ENCODE data around the gene MAP3K13. TPM values are rescaled to one million over a fixed set of nuclear protein-coding genes. Genes with fewer than 3 reads are reported as not detected.
"Not testable (repeated sequence)": the region's sequence is repeated elsewhere in the genome, so short reads cannot be mapped to it uniquely, and the experiment has no call there.

MAP3K13 gene
- total and polyA plus RNA-seq, 11 donors: 4.8 to 18.5 (median 11.0) TPM

GRCh38 chr3:185409957-185410356, 47.0 kb downstream of the MAP3K13 start:
- no peaks in the 10 kb centered on the region for H3K36me3 ChIP-seq
- intact Hi-C loops (cut with DNase I): no loop called here
- TF ChIP-seq, protein P1, sequence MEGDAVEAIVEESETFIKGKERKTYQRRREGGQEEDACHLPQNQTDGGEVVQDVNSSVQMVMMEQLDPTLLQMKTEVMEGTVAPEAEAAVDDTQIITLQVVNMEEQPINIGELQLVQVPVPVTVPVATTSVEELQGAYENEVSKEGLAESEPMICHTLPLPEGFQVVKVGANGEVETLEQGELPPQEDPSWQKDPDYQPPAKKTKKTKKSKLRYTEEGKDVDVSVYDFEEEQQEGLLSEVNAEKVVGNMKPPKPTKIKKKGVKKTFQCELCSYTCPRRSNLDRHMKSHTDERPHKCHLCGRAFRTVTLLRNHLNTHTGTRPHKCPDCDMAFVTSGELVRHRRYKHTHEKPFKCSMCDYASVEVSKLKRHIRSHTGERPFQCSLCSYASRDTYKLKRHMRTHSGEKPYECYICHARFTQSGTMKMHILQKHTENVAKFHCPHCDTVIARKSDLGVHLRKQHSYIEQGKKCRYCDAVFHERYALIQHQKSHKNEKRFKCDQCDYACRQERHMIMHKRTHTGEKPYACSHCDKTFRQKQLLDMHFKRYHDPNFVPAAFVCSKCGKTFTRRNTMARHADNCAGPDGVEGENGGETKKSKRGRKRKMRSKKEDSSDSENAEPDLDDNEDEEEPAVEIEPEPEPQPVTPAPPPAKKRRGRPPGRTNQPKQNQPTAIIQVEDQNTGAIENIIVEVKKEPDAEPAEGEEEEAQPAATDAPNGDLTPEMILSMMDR (IDR thresholded peaks at IDR 0.05): no peak
- TF ChIP-seq POLR2A (IDR thresholded peaks at IDR 0.05): no peak
- no peaks in the 10 kb centered on the region for H3K27me3 ChIP-seq
- no peak overlapping the region for H3K27ac ChIP-seq
- WGBS, 4 donors: 77 to 89% (median 86%) methylated on average over 6 to 8 of the region's 8 CpGs
- ATAC-seq (no peak), DNase-seq (no peak)
- no peak overlapping the region for H3K4me3 ChIP-seq
- peaks cover 0 to 8% (median 0%) of the 10 kb centered on the region in 12 donors for H3K4me1 ChIP-seq
- no peaks in the 10 kb centered on the region for H3K9me3 ChIP-seq

GRCh38 chr3:185411133-185411532, 48.2 kb downstream of the MAP3K13 start:
- peaks cover 0 to 3% (median 0%) of the 10 kb centered on the region in 12 donors for H3K4me1 ChIP-seq
- no peaks in the 10 kb centered on the region for H3K36me3 ChIP-seq
- no peak overlapping the region for H3K27ac ChIP-seq
- H3K9me3 ChIP-seq: no peaks in the 10 kb centered on the region
- WGBS, 4 donors: 93 to 97% (median 96%) methylated on average over 1 of the region's 1 CpG
- no peak overlapping the region for H3K4me3 ChIP-seq
- intact Hi-C loops (cut with DNase I): no loop called here
- no peak for TF ChIP-seq POLR2A (IDR thresholded peaks at IDR 0.05)
- TF ChIP-seq, protein P1 (IDR thresholded peaks at IDR 0.05): no peak
- H3K27me3 ChIP-seq: no peaks in the 10 kb centered on the region
- no peak for DNase-seq
- ATAC-seq: no peak

GRCh38 chr3:185416513-185416912, 53.6 kb downstream of the MAP3K13 start:
- Histone ChIP-seq H3K27ac (no peak overlapping the region), H3K9me3 (no peaks in the 10 kb centered on the region), H3K36me3 (no peaks in the 10 kb centered on the region), H3K27me3 (no peaks in the 10 kb centered on the region), H3K4me1 (peaks cover 0 to 6% (median 0%) of the 10 kb centered on the region in 12 donors), H3K4me3 (no peak overlapping the region)
- no peak for ATAC-seq
- intact Hi-C loops (cut with DNase I): no loop called here
- TF ChIP-seq, protein P1 (IDR thresholded peaks at IDR 0.05): no peak
- no peak for TF ChIP-seq POLR2A (IDR thresholded peaks at IDR 0.05)
- DNase-seq: no peak
- WGBS, 4 donors: 93 to 98% (median 98%) methylated on average over 2 of the region's 2 CpGs

GRCh38 chr3:185418561-185418977, 55.6 kb downstream of the MAP3K13 start:
- H3K36me3 ChIP-seq; H3K9me3 ChIP-seq; ATAC-seq; intact Hi-C loops (cut with DNase I); DNase-seq; H3K27ac ChIP-seq; H3K27me3 ChIP-seq; H3K4me3 ChIP-seq: not testable (repeated sequence)
- H3K4me1 ChIP-seq: peaks cover 0 to 12% (median 0%) of the 10 kb centered on the region in 12 donors
- 93 to 95% (median 93%) methylated on average over 11 of the region's 11 CpGs for WGBS, 4 donors

DNA sequence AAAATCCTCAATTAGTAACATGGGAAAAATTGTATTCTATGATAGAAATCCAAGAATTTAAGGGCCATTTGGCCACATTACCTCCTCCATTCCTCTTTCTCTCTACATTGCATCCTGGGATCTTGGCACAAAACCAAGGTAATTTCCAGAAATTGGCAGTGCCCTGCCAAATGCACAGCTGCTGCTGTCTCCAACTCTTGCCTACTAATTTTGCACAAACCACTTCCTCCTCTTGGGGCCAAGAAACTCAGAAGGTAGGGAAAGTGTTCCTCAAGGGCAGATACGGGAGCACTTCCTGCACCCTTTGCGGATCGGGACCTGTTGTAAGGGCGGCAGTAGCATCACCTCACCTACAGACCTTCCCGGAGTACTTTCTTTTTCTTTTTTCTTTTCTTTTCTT, 57.8 kb downstream of the MAP3K13 start:
- TF ChIP-seq, protein P1 (IDR thresholded peaks at IDR 0.05): no peak
- ATAC-seq (peak in 2 of 4 donors; percentile 24 to 52), DNase-seq (no peak)
- Histone ChIP-seq H3K27me3 (no peaks in the 10 kb centered on the region), H3K36me3 (no peaks in the 10 kb centered on the region), H3K4me1 (peaks cover 0 to 12% (median 0%) of the 10 kb centered on the region in 12 donors), H3K27ac (no peak overlapping the region), H3K4me3 (no peak overlapping the region), H3K9me3 (peaks cover 0 to 4% (median 0%) of the 10 kb centered on the region in 12 donors)
- 83 to 84% (median 83%) methylated on average over 5 of the region's 5 CpGs for WGBS, 4 donors
- intact Hi-C loops (cut with DNase I): no loop called here
